DLD1 (cell line): ENCODE results near the gene PPP6R3.
"Not testable (repeated sequence)": the region's sequence is repeated elsewhere in the genome, so short reads cannot be mapped to it uniquely, and the experiment has no call there.

Experiments
- in situ Hi-C: cut with HindIII; loops from 2 replicates; pipeline ENCODE4 v1.10.0; 2017; ENCODE audit warnings: low sequenced_read_pairs

PPP6R3 gene

DNA sequence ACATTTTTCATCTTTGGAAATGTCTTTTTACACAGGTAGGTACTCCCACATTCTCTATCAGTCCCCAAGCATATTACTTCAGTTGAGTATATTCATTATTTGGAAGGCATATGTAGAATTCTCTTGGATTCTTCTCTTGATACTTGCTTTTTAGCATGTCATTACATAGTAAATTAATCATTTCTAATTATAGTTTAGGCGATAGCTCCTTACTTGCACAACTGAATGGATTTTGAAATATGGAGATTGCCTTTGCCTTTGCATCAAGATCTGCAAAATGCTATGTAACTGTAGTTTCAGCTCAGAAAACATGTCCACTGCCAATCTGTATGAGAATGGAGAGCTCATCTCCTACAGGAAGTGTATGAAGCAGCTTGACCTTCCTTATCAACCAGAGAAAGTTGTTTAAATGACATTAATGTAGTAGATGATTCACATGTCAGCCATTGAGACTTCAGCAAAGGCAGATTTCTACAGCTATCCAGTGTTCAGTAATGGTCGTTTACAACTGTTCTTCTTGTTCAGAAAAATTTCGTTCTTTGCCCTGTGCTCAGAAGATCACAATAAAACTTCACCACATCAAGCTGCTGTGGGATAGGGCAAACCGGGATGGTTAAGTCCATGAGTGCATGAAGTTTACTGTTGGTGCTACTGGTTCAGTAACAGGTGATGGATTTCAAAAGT lies 61.6 kb downstream of the PPP6R3 start:
- in situ Hi-C loops = no loop called here

DNA sequence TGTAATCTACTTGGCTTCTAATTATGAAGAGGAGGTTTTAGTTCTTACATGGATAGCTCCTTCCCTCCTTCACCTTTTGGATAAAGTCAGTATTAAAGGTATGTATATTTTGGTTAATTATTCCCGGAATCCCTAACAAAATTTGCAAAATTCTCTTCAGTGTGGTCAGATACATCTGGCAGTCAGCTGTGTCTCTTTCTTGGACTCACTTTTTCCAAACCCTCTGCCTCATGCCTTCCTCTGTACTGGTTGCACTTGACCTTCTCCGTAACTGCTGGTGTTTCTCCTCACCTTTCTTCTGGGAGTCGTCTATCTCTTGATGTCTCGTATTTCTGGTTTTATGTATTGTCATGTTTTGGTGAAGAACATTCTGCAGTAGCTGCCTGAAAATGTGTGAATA lies 62.5 kb downstream of the PPP6R3 start:
- in situ Hi-C loops = no loop called here

DNA sequence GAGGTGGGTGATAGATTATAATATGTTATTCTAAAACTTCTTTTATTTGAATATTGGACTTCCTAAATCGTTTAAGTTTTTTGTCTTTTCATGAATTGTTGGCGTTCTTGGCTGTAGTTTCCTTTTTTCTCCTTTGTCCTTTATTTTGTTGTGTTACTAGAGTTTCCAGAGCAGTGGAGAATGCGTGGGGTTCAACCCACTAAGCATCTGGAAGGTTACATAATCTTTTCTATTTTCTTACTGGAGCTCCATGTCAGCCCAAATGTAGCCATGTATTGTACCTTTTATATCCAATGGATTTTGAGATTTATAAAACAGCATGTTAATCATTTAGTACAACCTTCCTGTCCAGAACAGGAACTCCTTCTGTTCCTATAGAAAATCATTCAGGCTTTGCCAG lies 63.2 kb downstream of the PPP6R3 start:
- in situ Hi-C loops = no loop called here

DNA sequence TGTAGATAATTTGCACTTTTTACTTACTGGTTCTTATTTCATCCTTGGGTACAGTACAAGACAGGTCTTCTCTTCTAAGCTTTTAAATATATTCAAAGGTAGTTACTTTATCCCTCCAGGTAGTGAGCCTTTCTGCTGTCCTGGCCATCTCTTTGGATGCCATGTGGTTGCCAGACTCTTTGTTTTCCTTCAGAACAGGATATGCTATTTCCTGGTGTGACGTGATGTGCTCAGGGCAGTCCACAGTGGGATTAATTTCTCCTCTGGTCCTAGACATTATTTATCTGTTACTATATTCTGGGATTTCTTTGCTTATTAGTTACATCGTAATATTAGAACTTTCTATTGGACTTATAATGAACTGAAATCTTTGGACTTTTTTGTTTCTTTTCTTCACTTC lies 63.7 kb downstream of the PPP6R3 start:
- in situ Hi-C loops = no loop called here

DNA sequence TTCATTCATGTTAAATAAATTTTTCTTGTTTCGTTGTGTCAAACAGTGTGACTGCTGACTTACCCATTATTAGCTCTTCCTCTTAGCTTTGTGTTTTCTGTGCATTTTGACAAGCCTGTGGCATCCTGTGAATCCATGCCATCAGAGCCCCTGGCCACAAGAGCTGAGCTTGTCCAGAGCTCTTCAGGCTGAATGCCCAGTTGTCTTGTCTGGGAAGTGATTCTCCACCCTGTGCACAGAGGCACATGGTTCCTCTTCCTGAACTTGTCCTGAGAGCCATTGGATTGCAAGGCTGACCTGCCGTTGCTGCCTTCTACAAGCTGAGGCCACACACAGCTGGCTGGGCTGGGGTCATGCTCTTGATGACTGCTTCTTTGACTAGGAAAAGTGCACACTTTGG lies 64.1 kb downstream of the PPP6R3 start:
- in situ Hi-C loops = no loop called here

DNA sequence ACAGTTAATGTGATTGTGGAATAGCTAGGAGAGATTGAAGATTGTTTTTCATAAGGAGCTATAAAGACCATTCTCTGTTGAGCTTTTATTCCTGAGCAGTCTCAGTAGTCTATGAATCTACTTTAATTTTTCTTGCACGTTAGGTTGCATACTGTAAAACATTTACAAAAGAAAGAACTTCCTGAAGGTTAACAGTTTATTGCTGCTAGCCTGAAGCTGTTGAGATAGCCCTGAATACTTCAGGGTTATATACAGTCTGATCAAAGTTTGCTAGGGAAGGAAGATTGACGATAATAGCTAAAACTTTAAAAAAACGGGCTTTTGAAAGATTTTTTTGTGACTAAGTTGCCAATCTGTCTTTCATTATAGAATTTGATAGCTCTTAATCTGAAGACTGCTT lies 64.8 kb downstream of the PPP6R3 start:
- in situ Hi-C loops = no loop called here

DNA sequence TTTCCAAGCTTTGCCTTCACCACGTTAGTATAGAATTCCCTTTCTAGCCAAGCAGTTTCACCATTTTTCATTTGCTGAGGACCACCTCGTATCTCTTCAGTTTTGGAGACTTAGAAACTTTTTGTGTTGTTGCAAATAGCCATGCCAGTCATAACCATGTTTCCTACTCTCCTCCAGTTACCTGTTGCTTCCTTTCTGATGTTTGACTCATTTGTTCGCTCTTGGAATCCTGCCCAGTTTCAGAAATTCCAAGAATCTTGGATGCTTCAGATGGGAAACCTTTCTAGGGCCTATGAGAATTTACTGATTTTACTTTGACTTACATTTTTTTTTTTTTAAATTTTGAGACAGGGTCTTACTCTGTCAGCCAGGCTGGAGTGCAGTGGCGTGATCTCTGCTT lies 65.4 kb downstream of the PPP6R3 start:
- in situ Hi-C loops = no loop called here

DNA sequence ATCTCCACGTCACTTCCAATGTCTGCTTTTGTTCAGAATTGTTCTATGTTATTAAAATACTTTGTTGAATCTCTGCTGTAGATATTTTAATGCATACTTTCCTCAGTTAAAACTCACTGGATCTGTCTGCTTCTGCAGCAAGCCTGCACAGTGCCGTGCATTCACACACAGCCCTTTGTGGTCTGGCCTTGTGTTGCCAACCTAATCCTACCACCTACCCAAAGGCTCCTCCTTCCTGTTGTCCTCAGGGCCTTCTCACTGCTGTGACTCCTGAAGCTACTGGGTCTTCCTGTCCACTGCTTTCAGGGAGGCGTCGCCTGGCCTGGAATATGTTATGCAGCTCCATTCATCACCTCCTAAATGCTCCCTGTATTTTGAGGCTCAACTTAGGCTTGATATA lies 67.0 kb downstream of the PPP6R3 start:
- in situ Hi-C loops = no loop called here

DNA sequence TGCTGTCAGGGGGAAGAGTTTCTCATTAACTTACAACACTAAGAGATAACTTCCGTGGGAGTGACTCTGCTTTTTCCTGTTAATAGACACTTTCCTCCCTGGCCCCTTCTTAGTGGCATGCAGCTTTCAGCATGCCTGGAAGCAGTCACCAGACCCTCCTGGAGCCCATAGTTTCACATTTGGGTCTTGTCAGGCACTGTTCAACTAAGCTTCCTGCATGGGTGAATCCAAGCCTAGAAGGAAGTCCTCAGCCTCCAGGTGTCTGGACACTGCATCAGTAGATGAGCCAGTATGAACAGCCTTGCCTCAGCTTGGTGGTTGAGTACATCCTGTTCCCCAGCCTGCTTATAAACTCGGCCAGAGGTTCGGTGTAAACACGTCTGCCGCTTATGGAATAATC lies 68.1 kb downstream of the PPP6R3 start:
- in situ Hi-C loops = no loop called here

DNA sequence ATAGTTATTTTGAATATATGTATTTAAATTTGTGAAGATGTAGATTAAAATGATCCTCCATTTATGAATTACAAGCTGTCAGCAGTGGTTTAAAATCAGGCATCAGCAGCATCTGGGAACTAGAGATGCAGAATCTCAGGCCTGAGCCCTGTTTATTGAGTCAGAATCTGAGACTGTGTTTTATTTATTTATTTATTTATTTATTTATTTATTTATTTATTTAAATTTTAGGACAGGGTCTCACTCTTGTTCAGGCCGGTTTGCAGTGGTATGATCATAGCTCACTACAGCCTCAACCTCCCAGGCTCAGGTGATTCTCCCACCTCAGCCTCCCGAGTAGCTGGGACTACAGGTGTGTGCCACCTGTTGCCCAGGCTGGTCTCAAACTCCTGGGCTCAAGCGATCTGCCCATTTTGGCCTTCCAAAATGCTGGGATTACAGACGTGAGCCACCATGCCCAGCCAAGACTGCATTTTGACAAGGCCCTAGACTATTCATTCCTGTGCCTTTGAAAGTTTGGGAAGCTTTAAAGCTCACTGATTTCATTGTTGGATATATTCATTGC lies 70.7 kb downstream of the PPP6R3 start:
- in situ Hi-C loops = no loop called here

DNA sequence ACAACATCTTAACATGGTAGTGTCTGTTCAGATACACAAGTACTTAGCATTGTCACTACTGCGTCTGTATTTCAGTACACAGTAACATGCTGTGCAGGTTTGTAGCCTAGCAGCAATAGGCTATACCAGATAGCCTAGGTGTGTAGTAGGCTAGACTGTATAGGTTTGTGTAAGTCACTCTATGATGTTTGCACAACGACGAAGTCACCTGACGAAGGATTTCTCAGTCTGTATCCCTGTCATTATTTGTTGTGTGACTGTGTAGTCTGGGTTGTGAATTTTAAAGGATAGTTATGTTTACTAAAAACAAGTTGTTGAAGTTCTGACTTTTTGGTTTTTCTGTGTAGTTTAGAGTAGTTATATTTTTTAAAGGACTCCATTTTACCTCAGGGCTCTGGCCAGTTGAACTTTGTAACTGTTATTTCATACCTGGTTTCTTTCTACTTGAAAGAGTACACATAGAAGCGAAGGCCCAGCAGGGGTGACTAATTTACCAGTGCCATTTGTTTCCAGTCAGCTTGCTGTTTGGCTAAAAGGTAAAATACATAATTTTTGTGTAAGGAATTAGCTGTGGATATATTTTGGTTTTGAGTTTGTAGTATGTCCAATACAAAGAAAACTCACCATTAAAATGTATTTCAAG lies 72.3 kb downstream of the PPP6R3 start:
- in situ Hi-C loops = no loop called here

DNA sequence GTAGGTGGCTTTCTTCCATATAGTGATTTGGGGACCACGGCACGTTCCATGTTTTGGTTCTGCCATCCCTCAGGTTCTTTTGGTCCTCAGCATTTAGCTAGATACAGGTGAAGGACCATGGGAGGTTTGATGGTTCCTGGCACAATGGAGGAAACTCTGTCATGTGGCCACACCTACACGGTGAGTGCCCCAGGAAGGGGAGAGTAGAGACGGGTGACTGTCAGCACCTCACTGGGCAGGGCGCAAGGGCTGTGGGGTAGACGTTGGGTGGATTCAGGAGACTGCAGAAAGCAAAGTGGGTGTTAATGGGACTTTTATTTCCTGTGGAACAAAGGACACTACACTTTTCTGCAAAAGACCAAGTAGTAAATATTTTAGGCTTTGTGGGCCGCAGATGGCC lies 73.4 kb downstream of the PPP6R3 start:
- in situ Hi-C loops = no loop called here

DNA sequence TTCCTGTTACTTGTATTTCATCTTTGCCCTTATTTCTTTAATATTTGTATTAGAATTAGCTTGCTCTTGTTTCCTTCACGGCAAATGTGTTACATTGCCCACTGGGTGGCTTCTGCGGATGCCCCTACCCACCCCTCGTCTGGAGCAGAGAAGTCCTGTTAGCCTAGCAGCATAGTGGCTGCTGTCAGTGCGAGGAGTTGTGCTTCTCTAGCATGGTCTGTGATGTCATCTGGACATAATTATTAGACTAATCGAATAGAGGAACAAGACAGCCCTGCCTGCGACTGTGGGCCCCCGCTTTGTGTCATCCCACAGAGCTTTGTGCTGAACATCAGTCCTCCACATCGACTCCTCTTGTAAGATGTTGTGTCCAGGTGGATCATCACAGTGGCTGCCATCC lies 74.5 kb downstream of the PPP6R3 start:
- in situ Hi-C loops = no loop called here

DNA sequence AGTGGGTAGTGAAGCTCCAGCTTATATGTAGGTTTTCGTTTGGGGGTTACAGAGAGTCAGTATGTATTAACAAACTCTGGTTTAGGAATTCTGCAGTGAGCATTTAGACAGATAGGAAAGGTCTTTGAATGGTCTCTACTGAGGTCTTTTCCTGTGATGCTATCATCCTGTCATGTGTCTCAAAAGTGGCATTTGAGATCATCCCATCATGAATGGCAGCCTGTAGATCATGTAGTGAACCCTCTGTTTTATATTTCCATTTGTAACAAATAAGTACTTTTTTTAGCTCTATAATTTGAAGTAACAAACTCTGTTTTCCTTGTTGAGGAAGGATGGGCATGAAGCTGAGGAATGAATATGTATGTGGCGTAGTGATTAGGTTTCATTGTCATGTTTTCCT lies 76.2 kb downstream of the PPP6R3 start:
- in situ Hi-C loops = no loop called here

DNA sequence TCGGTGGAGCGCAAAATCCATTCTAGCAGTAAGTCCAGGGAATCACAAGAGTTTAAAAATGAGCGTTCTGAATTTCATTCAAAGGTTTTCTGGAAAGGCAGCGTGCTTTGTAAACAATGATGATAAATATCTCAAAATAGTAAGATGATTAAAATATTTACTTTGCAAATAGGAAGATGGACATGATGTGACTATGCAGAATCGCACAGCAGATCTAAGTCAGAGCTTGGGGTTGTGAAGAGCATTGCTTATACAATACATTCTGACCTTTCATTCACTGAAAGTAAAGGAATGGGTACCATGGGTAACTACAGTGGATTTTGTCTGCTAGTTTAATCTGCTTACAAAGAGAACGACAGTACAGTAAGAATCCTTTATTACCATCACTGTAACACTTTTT lies 77.5 kb downstream of the PPP6R3 start:
- in situ Hi-C loops = no loop called here

DNA sequence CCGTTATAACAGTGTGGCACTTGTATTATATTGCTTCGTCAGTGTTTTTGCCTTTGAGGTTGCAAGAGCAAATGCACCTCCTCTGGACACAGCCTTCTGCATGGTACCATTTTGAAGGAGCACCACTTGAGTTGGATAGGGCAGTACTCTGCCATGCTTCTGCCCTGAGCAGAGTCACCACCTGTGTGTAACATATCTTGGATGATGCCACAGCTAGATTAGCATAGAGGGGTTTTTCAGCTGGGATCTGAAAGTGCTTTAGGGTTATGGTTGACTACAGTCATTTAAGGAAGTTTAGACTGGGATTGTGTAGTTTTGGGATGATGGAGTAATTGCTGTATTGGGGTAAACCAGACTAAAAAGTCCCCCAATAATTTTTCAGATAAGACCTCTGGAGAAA lies 78.8 kb downstream of the PPP6R3 start:
- in situ Hi-C loops = no loop called here

DNA sequence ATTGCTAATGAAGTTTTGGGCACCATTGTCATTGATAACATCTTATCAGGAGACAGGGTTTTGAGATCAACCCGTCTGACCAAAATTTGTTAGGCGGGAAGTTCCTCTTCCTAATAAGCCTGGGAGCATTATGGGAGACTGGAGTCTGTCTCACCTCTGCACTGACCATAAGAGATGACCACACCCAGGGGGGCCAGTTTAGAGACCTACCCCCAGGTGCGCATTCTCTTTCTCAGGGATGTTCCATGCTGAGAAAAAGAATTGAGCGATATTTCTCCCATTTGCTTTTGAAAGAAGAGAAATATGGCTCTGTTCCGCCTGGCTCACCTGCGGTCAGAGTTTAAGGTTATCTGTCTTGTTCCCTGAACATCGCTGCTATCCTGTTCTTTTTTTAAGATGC lies 80.0 kb downstream of the PPP6R3 start:
- in situ Hi-C loops = not testable (repeated sequence)

DNA sequence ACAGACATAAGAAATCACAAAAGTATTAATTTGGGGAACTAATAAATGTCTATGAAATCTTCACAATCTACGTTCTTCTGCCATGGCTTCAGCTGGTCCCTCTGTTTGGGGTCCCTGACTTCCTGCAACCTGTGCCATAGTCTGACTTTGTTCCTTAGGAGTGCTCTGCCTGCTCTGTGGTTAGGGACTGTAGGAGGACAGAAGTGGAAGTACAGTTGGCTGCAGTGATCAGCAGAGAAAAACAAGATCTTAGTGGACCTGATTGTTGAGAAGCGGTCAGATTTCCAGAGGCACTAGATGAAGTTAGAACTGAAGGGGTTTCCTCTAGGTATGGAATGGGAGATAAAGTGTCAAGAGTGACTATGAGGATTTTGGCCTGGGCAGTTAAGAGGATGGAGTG lies 80.6 kb downstream of the PPP6R3 start:
- in situ Hi-C loops = no loop called here

DNA sequence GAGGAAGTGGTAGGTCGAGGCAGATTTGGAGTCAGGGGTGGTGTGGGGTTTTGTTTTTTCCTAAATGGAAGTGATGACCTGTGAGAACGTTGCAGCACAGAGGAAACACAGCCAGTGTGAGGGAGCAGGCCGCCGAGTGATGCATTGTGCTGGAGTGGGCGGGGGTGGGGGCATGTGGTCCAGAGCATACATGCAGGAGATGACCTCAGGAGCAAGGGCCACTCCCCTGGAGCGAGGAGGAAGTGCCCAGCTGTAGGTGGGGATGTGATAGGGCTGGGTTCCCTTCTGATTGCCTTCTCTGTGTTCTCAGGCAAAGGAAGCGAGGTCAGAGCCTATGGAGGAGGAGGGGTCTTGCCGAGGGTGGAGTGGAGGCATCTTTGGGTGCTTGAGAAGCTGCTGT lies 81.4 kb downstream of the PPP6R3 start:
- in situ Hi-C loops = no loop called here

DNA sequence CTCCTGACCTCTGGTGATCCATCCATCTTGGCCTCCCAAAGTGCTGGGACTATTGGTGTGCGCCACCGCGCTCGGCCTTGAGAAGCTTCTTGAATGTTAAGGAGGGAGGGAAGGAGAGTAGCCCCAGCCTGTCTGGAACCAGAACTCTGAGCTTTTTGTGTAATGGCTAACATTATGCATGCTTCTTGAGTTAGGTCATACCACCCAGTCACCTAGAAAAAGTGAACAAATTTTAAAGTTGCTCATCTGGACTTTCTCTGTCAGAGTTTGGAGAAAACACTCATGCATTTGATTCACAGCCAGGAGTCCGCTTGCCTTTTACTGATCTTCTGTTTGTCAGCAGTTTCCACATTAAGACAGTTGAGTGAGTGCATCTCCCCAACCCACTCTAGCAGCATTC lies 82.1 kb downstream of the PPP6R3 start:
- in situ Hi-C loops = no loop called here

DNA sequence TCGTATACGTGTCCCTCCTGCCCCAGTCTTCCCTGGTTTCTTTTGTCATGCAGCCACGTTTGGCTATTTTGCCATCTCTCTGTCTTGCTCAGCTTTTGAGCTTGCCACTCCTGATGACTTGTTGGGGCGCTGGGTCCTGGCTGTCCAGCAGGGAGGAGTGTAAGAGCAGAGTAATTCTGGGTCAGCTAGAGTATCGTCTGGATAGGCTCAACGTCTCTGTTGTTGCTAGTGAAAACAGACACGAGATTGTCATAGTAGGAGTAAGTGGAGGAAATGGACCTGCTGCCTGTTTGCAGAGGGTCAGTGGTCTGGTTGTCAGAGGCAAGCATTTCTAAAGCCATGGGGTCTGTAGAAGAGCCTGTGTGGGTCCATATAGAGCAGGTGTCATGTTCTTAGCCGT lies 83.0 kb downstream of the PPP6R3 start:
- in situ Hi-C loops = no loop called here

DNA sequence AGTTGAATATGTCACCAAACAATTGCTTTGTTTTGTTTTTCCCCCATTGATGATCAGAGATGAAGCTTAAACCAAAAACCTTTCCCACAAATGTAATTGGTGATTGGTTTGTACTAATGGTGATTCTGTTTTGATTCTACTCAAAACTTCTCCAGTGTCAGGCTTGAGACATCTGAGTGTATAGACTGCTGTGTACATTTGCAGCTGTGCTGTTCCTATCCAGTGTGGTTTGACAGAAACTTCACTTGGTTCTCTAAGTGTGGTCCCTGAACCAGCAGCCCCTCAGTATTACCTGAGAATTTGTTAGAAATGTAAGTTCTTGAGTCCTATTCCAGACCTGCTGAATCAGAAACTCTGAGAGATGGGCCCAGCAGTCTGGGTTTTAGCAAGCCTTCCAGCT lies 84.8 kb downstream of the PPP6R3 start:
- in situ Hi-C loops = no loop called here

DNA sequence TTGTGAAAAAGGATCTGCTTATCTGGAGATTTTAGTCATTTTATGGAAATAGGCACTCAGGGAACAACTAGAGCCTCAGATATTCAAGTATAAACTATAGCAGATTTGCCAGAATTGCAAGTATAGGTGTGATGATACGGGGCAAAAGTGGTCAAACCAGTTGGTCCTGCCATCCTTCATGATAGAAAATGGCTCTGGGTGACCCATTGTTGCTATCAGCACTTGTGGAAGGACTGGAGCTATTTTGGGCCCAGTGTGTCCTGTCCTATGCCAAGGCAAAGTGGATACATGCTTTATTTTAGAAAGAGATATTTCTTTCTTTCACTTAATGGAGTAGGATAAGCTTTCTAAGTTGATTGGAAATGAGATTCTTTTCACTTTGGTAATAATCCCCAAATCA lies 85.2 kb downstream of the PPP6R3 start:
- in situ Hi-C loops = no loop called here
